SK-N-SH treated with all-trans-retinoic acid at 6 μM for 48 hours (cell line): ENCODE measurements around the gene CA11.
"Not testable (repeated sequence)": the region's sequence is repeated elsewhere in the genome, so short reads cannot be mapped to it uniquely, and the experiment has no call there.

Experiments
- ATAC-seq: fragments of 200-7000 bp; cut with Tn5 transposase; 3 replicates; pipeline ENCODE4 v1.9.1; 2020; ENCODE audit warnings: mild to moderate bottlenecking, moderate library complexity
- ARNTL ChIP-seq: fragments of 450-650 bp; formaldehyde crosslinking; IDR thresholded peaks from 2 replicates; pipeline ENCODE4 v1.5.0; 2020; ENCODE audit warnings: low read depth, mild to moderate bottlenecking, moderate library complexity, borderline replicate concordance
- CSDC2 ChIP-seq: fragments of 250-450 bp; sonication (Bioruptor Pico); IDR thresholded peaks from 2 replicates; pipeline ENCODE4 v1.5.0; 2020; ENCODE audit warnings: mild to moderate bottlenecking, moderate library complexity
- ESRRG ChIP-seq: fragments of 250-450 bp; sonication (Bioruptor Pico); IDR thresholded peaks from 2 replicates; pipeline ENCODE4 v1.6.1; 2021; ENCODE audit warnings: mild to moderate bottlenecking
- GLIS3 ChIP-seq: fragments of 250-450 bp; sonication (Bioruptor Pico); IDR thresholded peaks from 2 replicates; pipeline ENCODE4 v1.5.0; 2020; ENCODE audit warnings: mild to moderate bottlenecking, moderate library complexity
- ISL1 ChIP-seq: fragments of 250-450 bp; sonication (Bioruptor Pico); IDR thresholded peaks from 2 replicates; pipeline ENCODE4 v2.1.2; 2022; ENCODE audit warnings: mild to moderate bottlenecking, moderate library complexity
- PATZ1 ChIP-seq: fragments of 250-450 bp; sonication (Bioruptor Pico); IDR thresholded peaks from 2 replicates; pipeline ENCODE4 v1.8.0; 2020; ENCODE audit warnings: mild to moderate bottlenecking, moderate library complexity, borderline replicate concordance
- PPARA ChIP-seq: fragments of 250-450 bp; sonication (Bioruptor Pico); IDR thresholded peaks from 2 replicates; pipeline ENCODE4 v1.5.0; 2020; ENCODE audit warnings: mild to moderate bottlenecking, borderline replicate concordance
- RARB ChIP-seq: fragments of 250-450 bp; sonication (Bioruptor Pico); IDR thresholded peaks from 2 replicates; pipeline ENCODE4 v1.8.0; 2021; ENCODE audit warnings: mild to moderate bottlenecking, moderate library complexity
- TOX ChIP-seq: fragments of 250-450 bp; sonication (Bioruptor Pico); IDR thresholded peaks from 2 replicates; pipeline ENCODE4 v1.8.0; 2021; ENCODE audit warnings: mild to moderate bottlenecking, moderate library complexity, borderline replicate concordance
- ZC3H10 ChIP-seq: fragments of 250-450 bp; sonication (Bioruptor Pico); IDR thresholded peaks from 2 replicates; pipeline ENCODE4 v1.5.1; 2021; ENCODE audit warnings: mild to moderate bottlenecking, moderate library complexity
- ZFP3 ChIP-seq: fragments of 250-450 bp; sonication (Bioruptor Pico); IDR thresholded peaks from 2 replicates; pipeline ENCODE4 v1.5.0; 2020; ENCODE audit warnings: mild to moderate bottlenecking, moderate library complexity
- ZFP30 ChIP-seq: fragments of 450-650 bp; formaldehyde crosslinking; IDR thresholded peaks from 2 replicates; pipeline ENCODE4 v1.5.0; 2022; ENCODE audit warnings: mild to moderate bottlenecking, moderate library complexity
- ZNF565 ChIP-seq: fragments of 450-650 bp; formaldehyde crosslinking; conservative IDR thresholded peaks from 2 replicates; pipeline ENCODE4 v1.5.0; 2020; ENCODE audit warnings: low read depth, mild to moderate bottlenecking, moderate library complexity
- ZNF70 ChIP-seq: fragments of 450-650 bp; formaldehyde crosslinking; IDR thresholded peaks from 2 replicates; pipeline ENCODE4 v1.5.0; 2020; ENCODE audit warnings: mild to moderate bottlenecking, moderate library complexity
- ZNF8 ChIP-seq: fragments of 450-650 bp; formaldehyde crosslinking; IDR thresholded peaks from 2 replicates; pipeline ENCODE4 v1.5.0; 2020; ENCODE audit warnings: mild to moderate bottlenecking, moderate library complexity
- TF ChIP-seq, protein P1 (sequence below): fragments of 250-450 bp; sonication (Bioruptor Pico); IDR thresholded peaks from 2 replicates; pipeline ENCODE4 v1.5.0; 2020; ENCODE audit warnings: mild to moderate bottlenecking, moderate library complexity
- TF ChIP-seq, protein P2 (sequence below): fragments of 250-450 bp; sonication (Bioruptor Pico); IDR thresholded peaks from 2 replicates; pipeline ENCODE4 v1.5.1; 2021; ENCODE audit warnings: mild to moderate bottlenecking, moderate library complexity
- TF ChIP-seq, protein P3 (sequence below): fragments of 250-450 bp; sonication (Bioruptor Pico); IDR thresholded peaks from 2 replicates; pipeline ENCODE4 v1.5.1; 2020; ENCODE audit warnings: low read depth, mild to moderate bottlenecking, moderate library complexity
- TF ChIP-seq, protein P4 (sequence below): fragments of 250-450 bp; sonication (Bioruptor Pico); IDR thresholded peaks from 2 replicates; pipeline ENCODE4 v1.8.0; 2021; ENCODE audit warnings: low read depth, mild to moderate bottlenecking, moderate library complexity, borderline replicate concordance

CA11 gene

DNA sequence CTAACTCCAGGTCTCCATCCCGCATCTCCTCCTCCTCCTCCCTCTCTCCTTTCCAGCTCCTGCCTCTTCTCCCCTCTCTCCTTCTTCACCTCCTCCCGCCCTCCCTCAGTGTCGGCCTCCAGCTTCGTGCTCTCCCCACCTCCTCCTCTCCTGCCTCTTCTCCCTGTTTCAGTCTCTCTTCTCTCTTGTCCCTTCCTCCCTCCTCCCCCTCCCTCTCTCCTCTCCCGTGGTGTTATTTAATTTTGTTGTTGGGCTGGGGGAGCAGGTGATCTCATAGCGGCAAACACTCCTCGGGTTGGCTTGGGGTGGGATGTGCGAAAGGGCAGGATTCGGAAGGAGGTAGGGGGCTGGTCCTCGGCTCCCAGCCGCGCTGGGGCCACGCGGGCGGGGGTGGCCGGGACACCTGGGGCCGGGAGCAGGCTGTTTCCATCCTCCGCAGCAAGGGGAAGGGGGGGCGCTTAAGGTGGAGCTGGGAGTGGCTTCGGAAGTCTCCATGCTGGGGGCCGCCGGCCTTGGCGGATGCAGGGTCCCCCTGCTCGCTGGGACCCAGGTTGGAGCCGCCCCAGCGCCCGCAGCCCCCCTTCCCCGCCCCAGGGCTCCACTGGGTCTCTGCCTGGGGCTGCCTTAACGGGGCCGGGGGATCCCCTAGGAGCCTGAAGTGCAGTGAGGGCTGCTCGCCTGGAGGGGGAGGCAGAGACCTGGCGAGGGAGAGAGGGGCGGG, at the start of gene CA11:
Gene CA11 (minus strand): TSS at position 187 of the 721 bp plus-strand sequence. CDS start 555 bp downstream, outside the sequence.
- peak; percentile 89 for ATAC-seq
- TF ChIP-seq, protein P1, sequence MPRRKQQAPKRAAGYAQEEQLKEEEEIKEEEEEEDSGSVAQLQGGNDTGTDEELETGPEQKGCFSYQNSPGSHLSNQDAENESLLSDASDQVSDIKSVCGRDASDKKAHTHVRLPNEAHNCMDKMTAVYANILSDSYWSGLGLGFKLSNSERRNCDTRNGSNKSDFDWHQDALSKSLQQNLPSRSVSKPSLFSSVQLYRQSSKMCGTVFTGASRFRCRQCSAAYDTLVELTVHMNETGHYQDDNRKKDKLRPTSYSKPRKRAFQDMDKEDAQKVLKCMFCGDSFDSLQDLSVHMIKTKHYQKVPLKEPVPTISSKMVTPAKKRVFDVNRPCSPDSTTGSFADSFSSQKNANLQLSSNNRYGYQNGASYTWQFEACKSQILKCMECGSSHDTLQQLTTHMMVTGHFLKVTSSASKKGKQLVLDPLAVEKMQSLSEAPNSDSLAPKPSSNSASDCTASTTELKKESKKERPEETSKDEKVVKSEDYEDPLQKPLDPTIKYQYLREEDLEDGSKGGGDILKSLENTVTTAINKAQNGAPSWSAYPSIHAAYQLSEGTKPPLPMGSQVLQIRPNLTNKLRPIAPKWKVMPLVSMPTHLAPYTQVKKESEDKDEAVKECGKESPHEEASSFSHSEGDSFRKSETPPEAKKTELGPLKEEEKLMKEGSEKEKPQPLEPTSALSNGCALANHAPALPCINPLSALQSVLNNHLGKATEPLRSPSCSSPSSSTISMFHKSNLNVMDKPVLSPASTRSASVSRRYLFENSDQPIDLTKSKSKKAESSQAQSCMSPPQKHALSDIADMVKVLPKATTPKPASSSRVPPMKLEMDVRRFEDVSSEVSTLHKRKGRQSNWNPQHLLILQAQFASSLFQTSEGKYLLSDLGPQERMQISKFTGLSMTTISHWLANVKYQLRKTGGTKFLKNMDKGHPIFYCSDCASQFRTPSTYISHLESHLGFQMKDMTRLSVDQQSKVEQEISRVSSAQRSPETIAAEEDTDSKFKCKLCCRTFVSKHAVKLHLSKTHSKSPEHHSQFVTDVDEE (CRISPR knock-in tag): no peak
- peak; percentile 68; the same call in 1 of the 2 replicates for TF ChIP-seq PATZ1

DNA sequence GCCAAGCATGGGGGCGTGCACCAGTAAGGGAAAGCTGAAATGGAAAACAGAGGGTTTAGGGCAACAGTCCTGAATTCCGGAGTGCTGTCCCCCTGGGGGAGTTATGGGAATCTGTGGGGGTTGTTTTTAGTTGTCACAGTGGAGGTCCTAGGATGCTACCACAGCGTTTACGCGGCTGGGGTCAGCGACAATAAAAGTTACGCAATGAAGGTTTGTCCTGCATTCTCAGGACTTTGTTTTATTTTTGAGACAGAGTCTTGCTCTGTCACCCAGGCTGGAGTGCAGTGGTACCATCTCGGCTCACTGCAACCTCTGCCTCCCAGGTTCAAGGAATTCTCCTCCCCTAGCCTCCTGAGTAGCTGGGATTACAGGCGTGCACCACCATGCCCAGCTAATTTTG, 47.6 kb upstream of the CA11 start:
- ATAC-seq: not testable (repeated sequence)

DNA sequence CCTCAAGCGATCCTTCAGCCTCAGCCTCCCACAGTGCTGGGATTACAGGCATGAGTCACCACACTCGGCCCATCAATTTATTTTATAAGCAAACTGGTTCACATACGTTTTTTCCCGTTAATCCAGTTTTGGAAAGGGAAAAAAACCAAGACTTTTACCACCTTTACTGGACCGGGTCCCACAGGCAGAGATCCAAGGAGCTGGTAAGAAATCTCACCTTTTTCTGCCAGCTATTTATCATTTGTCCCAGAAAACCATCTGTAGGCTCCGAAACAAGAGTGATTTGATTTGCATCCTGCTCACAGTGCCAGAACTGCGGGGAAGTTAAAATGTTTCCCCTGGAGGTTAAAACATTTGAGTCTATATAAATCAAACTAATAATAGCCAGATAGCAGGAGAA, 43.5 kb upstream of the CA11 start:
- ATAC-seq: no peak
- TF ChIP-seq ZNF70 (CRISPR knock-in tag) (no peak), ZNF565 (CRISPR knock-in tag) (no peak), TOX (CRISPR knock-in tag) (no peak), ZFP3 (no peak), ARNTL (CRISPR knock-in tag) (no peak), CSDC2 (no peak), ZNF8 (CRISPR knock-in tag) (no peak), ZFP30 (no peak), RARB (no peak), GLIS3 (CRISPR knock-in tag) (no peak)
- TF ChIP-seq, protein P2, sequence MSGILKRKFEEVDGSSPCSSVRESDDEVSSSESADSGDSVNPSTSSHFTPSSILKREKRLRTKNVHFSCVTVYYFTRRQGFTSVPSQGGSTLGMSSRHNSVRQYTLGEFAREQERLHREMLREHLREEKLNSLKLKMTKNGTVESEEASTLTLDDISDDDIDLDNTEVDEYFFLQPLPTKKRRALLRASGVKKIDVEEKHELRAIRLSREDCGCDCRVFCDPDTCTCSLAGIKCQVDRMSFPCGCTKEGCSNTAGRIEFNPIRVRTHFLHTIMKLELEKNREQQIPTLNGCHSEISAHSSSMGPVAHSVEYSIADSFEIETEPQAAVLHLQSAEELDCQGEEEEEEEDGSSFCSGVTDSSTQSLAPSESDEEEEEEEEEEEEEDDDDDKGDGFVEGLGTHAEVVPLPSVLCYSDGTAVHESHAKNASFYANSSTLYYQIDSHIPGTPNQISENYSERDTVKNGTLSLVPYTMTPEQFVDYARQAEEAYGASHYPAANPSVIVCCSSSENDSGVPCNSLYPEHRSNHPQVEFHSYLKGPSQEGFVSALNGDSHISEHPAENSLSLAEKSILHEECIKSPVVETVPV (CRISPR knock-in tag): no peak
- TF ChIP-seq, protein P3, sequence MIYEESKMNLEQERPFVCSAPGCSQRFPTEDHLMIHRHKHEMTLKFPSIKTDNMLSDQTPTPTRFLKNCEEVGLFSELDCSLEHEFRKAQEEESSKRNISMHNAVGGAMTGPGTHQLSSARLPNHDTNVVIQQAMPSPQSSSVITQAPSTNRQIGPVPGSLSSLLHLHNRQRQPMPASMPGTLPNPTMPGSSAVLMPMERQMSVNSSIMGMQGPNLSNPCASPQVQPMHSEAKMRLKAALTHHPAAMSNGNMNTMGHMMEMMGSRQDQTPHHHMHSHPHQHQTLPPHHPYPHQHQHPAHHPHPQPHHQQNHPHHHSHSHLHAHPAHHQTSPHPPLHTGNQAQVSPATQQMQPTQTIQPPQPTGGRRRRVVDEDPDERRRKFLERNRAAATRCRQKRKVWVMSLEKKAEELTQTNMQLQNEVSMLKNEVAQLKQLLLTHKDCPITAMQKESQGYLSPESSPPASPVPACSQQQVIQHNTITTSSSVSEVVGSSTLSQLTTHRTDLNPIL (CRISPR knock-in tag): no peak

- no peak for ATAC-seq
- no peak for TF ChIP-seq CSDC2
- TF ChIP-seq ZFP30: no peak
- TF ChIP-seq PATZ1: no peak
- TF ChIP-seq ZNF70 (CRISPR knock-in tag): no peak
- TF ChIP-seq TOX (CRISPR knock-in tag): no peak
- no peak for TF ChIP-seq ZFP3
- TF ChIP-seq, protein P4, sequence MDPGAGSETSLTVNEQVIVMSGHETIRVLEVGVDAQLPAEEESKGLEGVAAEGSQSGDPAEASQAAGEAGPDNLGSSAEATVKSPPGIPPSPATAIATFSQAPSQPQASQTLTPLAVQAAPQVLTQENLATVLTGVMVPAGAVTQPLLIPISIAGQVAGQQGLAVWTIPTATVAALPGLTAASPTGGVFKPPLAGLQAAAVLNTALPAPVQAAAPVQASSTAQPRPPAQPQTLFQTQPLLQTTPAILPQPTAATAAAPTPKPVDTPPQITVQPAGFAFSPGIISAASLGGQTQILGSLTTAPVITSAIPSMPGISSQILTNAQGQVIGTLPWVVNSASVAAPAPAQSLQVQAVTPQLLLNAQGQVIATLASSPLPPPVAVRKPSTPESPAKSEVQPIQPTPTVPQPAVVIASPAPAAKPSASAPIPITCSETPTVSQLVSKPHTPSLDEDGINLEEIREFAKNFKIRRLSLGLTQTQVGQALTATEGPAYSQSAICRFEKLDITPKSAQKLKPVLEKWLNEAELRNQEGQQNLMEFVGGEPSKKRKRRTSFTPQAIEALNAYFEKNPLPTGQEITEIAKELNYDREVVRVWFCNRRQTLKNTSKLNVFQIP (CRISPR knock-in tag): no peak
- TF ChIP-seq, protein P2 (CRISPR knock-in tag): no peak
- no peak for TF ChIP-seq ZNF8 (CRISPR knock-in tag)
- TF ChIP-seq ISL1 (CRISPR knock-in tag): no peak
- TF ChIP-seq ZC3H10 (CRISPR knock-in tag): no peak
- no peak for TF ChIP-seq RARB
- TF ChIP-seq, protein P1 (CRISPR knock-in tag): no peak
- no peak for TF ChIP-seq PPARA (CRISPR knock-in tag)
- no peak for TF ChIP-seq ESRRG (CRISPR knock-in tag)
Measured at GRCh38 chr19:48687776-48688175, 41.8 kb upstream of the CA11 start.
